Right atrium auricular region (tissue), 2 donors: ENCODE data around the gene PAFAH1B1. TPM values are rescaled to one million over a fixed set of nuclear protein-coding genes. Genes with fewer than 3 reads are reported as not detected.
A peak's percentile ranks its signal among the peaks of the same experiment; 100 is the strongest.

Experiments
- DNase-seq: peaks from one replicate; pipeline ENCODE4 v3.0.0-alpha.2; 2019; ENCODE audit warnings: low spot score
- H3K27ac ChIP-seq, 2 donors: fragments of 200-600 bp; sonication (generic); 1 replicate in 1 of 2; 2 replicates in 1 of 2; pipeline ENCODE4 v1.5.1; 2016 to 2019
- H3K27me3 ChIP-seq, 2 donors: fragments of 200-600 bp; sonication (generic); one replicate each; pipeline versions ENCODE4 v1.5.1 to v1.6.0; 2017 to 2019
- H3K36me3 ChIP-seq: fragments of 200-600 bp; sonication (generic); one replicate; pipeline ENCODE4 v1.5.1; 2016
- H3K4me1 ChIP-seq, 2 donors: fragments of 200-600 bp; sonication (generic); one replicate each; pipeline versions ENCODE4 v1.5.1 to v1.6.0; 2017 to 2019
- H3K4me3 ChIP-seq, 2 donors: fragments of 200-600 bp; sonication (generic); 1 replicate in 1 of 2; 2 replicates in 1 of 2; pipeline ENCODE4 v1.5.1; 2017 to 2019; ENCODE audit warnings: mild to moderate bottlenecking in 1 of 2, moderate library complexity in 1 of 2
- H3K9me3 ChIP-seq, 2 donors: fragments of 200-600 bp; sonication (generic); one replicate each; pipeline ENCODE4 v1.5.1; 2019
- total RNA-seq, 2 donors: library from RNA; depleted of rRNA; stranded (reverse); fragments of >200 nt; gene quantifications; one replicate each; pipeline ENCODE4 v1.1.0, GENCODE V29; 2016
- TF ChIP-seq, protein P1 (sequence below), 2 donors: fragments of 200-600 bp; sonication (generic); IDR thresholded peaks; one replicate each; pipeline ENCODE4 v1.5.1; 2019; ENCODE audit warnings: antibody characterized with exemption in 2 of 2

Gene PAFAH1B1
- total RNA-seq, 2 donors from 2014 or later = 55.4 to 71.6 TPM

DNA sequence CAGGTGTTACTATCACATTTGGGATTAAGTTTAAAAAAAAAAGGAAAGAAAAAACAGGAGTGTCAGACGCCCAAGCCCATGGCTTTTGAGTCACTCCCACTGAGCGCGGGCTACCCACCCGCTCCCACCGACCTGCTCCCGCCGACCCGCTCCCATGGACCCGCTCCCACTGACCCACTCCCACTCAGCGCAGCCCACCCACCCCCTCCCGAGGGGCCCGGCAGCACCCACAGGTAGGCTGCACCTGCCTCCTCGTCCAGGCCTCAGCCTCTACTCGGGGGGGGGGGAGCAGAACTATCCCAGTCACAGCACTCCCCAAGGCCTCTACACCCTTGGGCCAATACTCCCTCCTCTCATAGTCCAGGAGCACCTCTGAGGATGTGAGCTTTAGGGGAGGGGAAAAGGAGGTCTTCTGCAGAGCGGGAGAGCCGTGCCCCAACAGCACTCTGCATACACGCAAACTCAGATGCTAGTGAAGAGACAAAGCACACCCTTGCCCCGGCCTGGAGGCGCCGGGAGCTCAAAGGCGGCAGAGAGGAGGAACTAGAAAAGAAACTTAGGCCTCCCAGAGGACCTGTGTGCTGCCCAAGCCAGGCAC lies 115.2 kb downstream of the PAFAH1B1 start:
- H3K27ac ChIP-seq = peak overlapping the region; percentile 90 to 92
- peak overlapping the region in 1 of 2 donors; percentile 93 for H3K4me3 ChIP-seq
- DNase-seq = no peak
- peaks cover 0 to 78% of the 10 kb centered on the region in 2 donors for H3K4me1 ChIP-seq
- no peaks in the 10 kb centered on the region for H3K27me3 ChIP-seq
- no peaks in the 10 kb centered on the region for H3K36me3 ChIP-seq
- TF ChIP-seq, protein P1, sequence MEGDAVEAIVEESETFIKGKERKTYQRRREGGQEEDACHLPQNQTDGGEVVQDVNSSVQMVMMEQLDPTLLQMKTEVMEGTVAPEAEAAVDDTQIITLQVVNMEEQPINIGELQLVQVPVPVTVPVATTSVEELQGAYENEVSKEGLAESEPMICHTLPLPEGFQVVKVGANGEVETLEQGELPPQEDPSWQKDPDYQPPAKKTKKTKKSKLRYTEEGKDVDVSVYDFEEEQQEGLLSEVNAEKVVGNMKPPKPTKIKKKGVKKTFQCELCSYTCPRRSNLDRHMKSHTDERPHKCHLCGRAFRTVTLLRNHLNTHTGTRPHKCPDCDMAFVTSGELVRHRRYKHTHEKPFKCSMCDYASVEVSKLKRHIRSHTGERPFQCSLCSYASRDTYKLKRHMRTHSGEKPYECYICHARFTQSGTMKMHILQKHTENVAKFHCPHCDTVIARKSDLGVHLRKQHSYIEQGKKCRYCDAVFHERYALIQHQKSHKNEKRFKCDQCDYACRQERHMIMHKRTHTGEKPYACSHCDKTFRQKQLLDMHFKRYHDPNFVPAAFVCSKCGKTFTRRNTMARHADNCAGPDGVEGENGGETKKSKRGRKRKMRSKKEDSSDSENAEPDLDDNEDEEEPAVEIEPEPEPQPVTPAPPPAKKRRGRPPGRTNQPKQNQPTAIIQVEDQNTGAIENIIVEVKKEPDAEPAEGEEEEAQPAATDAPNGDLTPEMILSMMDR (IDR thresholded peaks at IDR 0.05) = no peak
- H3K9me3 ChIP-seq = no peaks in the 10 kb centered on the region

DNA sequence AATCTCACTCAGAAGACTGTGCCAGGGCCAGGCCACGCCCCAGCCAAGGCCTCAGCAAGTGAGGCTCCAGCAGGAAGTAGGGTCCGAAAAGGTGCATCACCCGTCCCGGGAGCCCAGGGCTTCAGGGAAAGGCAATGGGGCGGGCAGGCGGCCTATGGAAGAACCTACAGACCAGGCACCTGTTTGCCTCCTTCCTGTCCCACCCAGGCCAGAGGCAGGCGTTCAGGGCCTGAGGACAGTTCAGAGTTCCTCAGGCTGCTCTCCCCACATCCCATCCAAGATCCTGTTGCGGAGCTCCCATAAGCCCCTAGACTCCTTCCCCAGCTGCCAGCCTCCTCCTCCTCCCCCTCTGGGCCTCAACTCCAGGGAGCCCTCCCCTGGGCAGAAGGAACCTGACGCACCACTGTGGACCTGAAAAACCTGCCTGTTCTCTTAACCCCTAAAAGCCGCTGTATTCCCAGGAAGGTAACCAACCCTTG lies 115.8 kb downstream of the PAFAH1B1 start:
- DNase-seq = no peak
- TF ChIP-seq, protein P1 (IDR thresholded peaks at IDR 0.05) = no peak
- no peaks in the 10 kb centered on the region for H3K27me3 ChIP-seq
- peak overlapping the region; percentile 90 to 92 for H3K27ac ChIP-seq
- H3K4me1 ChIP-seq = peaks cover 0 to 76% of the 10 kb centered on the region in 2 donors
- peak overlapping the region in 1 of 2 donors; percentile 93 for H3K4me3 ChIP-seq
- no peaks in the 10 kb centered on the region for H3K9me3 ChIP-seq
- no peaks in the 10 kb centered on the region for H3K36me3 ChIP-seq

- H3K27ac ChIP-seq = peak overlapping the region; percentile 90 to 92
- H3K36me3 ChIP-seq = no peaks in the 10 kb centered on the region
- no peaks in the 10 kb centered on the region for H3K9me3 ChIP-seq
- no peak for DNase-seq
- peak overlapping the region; percentile 91 to 93 for H3K4me3 ChIP-seq
- TF ChIP-seq, protein P1 (IDR thresholded peaks at IDR 0.05) = no peak
- H3K4me1 ChIP-seq = peaks cover 0 to 66% of the 10 kb centered on the region in 2 donors
- no peaks in the 10 kb centered on the region for H3K27me3 ChIP-seq
These were observed 116.8 kb downstream of the PAFAH1B1 start for GRCh38 chr17:2710071-2710802.

GRCh38 chr17:2710803-2711607 lies 117.6 kb downstream of the PAFAH1B1 start:
- no peak for DNase-seq

DNA sequence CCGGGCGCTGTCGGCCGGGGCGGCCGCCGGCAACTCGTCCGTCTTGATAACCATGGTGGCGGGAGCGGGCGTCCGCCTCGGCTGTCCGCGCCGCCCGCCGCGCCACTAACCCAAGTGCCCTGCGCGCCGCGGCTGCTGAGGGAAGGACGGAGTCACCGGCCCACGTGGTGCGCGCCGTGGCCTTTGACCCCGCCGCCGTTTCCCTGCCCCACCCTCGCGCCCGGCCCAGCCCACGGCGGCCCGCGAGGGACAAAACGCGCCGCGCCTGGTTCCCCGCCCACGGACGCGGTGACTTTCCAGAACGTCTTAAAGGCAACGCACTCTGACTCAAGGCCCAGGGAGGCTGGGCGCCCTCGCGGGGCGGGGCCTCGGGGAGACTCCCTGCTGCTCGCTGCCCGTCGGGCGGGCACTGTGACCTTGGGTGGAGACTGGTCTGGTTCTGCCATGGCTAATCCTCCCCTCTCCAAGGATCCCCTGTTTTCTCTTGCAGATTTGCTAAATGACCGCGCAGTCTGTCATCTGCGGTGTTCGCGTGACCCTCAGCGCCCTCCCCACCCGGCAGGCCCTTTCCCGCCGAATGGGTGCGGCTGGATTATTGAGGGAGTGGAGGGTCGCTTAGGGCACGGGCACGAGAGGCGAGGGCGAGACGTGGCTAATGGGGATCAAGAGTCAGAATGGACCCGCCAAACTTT lies 118.3 kb downstream of the PAFAH1B1 start, which contains the start of gene CLUH:
CLUH (minus strand) TSS at position 157 of the 692 bp plus-strand sequence; CDS start at position 54, 103 bp downstream.
- DNase-seq = peak; percentile 98
- TF ChIP-seq, protein P1 (IDR thresholded peaks at IDR 0.05) = peak in 1 of 2 donors; percentile 26
- H3K9me3 ChIP-seq = no peaks in the 10 kb centered on the region
- H3K27me3 ChIP-seq = no peaks in the 10 kb centered on the region
- peak within 1 kb of the TSS; percentile 90 to 92 for H3K27ac ChIP-seq
- H3K36me3 ChIP-seq = no peaks in the 10 kb centered on the region
- peaks cover 0 to 52% of the 10 kb centered on the region in 2 donors for H3K4me1 ChIP-seq
- H3K4me3 ChIP-seq = peak within 1 kb of the TSS; percentile 91 to 93

More at GRCh38 chr17:2710803-2711607, 117.6 kb downstream of the PAFAH1B1 start:
- Histone ChIP-seq H3K4me1 (peaks cover 0 to 59% of the 10 kb centered on the region in 2 donors), H3K27ac (peak overlapping the region; percentile 90 to 92), H3K4me3 (peak overlapping the region; percentile 91 to 93), H3K9me3 (no peaks in the 10 kb centered on the region), H3K27me3 (no peaks in the 10 kb centered on the region), H3K36me3 (no peaks in the 10 kb centered on the region)
- TF ChIP-seq, protein P1 (IDR thresholded peaks at IDR 0.05) = no peak
